ENCODE measurements around the gene HES3.

The HES3 gene

DNA sequence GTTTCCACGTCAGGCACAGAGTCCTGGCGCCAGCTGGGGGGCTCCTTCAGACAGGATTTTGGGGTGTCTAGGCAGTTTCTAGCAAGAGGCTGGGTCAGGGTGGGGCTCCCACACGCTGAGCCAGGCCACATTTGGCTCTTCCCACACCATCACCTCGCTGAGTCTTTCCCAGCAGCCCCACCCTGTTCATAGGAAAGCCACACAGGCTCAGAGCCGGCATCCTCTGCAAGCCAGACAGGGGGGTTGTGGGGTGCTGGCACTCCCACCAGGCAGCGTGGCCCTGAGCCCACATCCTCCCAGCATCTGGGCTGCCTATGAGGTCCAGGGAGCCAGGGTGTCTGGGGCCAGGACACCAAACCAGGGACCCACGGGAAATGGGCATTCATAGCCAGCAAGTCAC, 19.7 kb downstream of the HES3 start:
- no peak for DNase-seq (ENCODE audit: low spot score)

DNA sequence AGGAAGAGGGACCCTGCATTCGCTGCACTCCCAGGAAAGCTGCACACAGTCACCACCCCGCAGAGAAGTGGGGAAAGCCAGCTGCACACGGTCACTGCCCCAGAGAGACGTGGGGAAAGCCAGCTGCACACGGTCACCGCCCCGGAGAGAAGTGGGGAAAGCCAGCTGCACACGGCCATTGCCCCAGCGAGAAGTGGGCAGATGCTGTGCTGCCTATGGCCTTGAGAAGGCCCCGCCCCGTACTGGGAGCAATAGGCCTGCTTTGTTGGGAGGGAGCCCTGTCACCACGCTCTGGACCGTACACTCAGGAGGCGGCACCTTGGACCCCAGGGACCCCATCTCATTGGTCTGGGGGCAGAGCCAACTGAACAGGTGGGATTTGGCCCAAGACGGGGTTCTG, 21.2 kb downstream of the HES3 start:
- no peak for DNase-seq (ENCODE audit: low spot score)

DNA sequence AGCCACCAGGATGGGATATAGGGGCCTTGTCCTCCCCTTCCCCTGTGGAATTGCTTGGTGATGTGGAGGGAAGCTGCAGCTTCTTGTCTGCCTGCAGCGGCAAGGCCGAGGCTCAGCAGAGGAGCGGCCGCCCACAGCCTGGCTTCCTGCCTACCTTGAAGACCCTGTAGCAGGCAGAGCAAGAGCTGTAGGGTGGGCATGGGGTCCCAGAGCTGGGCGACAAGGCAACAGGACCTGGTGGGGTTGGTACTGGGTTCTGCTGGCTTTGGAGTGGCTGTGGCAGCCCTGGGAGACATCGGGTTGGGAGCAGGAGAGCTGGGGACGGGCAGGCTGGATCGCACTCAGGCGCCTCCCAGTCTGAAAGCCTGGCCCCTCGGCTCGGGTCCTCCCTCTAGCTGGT, 22.7 kb downstream of the HES3 start:
- DNase-seq (ENCODE audit: low spot score), result no peak

DNA sequence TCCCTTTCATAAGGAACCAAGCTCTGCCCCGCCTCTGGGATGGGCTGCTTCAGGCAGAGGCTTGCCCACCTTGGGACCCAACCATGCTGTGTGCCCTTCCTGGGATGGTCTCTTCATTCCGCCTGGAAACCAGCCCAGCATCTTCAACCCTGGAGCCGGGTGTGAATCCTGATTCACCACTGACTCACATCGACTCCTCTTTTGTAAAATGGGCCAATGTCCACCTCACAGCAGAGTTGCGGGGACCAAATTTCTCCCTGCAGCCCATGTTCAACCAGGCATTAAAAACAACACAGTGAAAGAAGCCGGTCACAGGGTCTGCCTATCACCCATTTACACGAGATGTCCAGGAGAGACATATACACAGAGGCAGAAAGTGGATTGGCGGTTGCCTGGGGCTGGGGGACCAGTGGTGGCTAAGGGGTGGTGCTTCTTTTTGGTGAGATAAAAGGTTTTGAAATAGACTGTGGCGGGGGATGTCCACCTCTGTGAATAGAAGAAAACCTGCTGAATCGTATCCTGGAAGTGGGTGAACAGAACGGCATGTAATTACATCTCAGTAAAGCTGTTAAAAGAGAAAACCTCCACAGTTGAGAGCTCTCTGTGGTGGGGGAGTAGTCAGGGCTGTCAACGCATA, 23.8 kb downstream of the HES3 start:
- DNase-seq (ENCODE audit: low spot score), result no peak

DNA sequence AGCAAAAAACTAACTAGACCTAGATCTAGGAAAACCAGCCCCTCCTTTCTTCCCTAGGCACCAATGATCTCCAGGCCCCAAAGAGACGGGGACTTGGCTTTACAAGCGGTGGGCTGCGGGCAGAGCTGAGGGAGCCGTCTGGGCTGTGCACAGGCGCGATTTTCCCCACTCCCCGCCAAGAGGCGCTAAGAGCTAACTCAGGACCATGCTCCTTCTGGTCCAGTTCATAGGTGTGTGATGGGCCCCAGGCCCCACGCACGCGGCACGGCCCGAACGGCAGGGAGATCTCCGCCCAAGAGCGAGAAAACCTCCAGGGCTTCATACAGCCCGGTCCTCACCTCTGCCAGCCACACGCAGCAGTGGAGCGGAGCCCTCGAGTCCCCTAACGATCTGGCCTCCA, 24.4 kb downstream of the HES3 start:
- DNase-seq (ENCODE audit: low spot score), result no peak

DNA sequence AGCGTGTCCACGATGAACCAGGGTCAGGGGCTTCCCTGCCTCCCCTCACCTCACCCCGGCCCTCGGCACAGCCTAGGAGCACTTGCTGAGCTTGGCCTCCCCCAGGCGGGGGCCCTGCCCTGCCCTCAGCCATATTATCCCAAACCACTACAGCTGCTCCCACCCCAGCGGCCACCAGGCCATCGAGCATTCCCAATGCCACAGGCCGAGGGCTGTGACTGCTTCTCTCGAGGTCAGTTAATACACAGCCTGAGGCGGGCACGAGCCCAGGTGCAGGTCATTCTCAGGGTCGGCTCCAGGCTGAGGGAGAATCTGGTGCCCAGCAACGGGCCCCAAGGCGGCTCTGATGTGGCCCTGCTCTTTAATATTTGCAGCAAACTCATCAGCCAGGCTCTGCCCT, 25.3 kb downstream of the HES3 start:
- no peak for DNase-seq (ENCODE audit: low spot score)

DNA sequence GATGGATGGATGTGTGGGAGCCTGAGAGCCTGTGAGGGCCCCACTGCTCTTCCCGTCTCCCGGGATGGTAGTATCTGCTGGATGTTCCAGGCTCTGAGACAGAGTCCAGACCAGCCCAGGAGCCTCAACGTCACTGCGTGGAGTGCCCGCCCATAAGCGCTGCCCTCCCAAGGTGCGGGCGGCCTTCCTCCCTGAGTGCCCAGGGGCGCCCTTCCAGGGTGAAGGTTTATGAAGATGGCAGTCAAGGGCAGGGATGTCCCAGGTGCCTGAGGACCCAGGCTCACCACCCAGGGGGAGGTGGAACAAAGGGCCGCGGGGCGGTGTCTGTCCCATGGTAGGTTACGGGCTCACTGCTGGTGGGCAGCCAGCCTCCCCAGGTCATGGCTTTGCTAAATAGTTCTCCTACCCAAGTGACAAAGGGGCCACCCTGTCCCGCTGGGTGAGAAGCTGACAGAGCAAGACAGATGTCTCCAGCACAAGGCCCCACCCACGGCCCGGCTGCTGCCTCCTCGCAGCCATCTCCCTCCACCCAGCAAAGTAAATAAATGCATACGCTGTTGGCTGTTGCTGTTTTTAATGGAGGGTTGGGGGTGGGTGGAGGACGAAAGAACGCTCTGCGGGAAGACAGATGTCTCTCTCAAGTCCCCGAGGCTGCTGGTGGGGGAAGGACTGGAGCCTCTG, 25.9 kb downstream of the HES3 start:
- no peak for DNase-seq (ENCODE audit: low spot score)

DNA sequence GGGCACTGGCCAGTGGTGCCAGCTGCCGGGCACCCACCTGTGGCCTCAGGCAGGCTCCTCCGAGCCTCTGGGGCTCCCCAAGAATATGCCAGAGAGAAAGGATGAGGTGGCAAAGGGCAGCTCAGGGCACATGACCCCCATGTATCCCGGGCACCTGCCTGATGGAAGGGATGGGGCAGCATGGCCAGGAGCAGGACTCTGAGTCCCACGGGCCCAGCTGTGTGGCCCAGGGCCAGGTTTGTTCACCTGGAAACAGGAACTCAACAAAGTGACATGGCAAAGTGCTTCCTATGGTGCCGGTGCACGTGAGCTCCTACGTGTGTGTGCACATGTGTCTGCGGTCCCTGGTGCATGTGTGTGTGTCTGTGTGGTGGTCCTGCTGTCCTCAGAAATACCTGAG, 26.4 kb downstream of the HES3 start:
- no peak for DNase-seq (ENCODE audit: low spot score)

DNA sequence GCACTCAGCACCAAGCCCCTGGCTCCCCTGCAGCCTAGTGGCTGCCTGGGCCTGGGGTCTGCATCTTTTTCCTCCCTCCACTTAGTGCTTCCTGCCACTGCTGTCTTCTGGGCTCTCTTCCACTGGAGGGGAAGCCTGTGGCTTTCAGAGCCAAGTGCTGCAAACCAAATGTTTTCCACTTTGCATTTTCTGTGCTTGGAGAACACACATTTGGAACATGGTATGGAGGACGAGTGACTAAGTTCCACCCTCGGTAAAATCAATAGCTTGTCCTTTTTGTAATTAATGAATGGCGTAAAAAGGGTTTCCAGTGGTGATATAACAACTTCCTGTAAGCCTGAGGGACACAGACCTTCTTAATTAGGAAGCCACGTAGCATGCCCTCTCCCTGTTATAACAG, 27.0 kb downstream of the HES3 start:
- no peak for DNase-seq (ENCODE audit: low spot score)

DNA sequence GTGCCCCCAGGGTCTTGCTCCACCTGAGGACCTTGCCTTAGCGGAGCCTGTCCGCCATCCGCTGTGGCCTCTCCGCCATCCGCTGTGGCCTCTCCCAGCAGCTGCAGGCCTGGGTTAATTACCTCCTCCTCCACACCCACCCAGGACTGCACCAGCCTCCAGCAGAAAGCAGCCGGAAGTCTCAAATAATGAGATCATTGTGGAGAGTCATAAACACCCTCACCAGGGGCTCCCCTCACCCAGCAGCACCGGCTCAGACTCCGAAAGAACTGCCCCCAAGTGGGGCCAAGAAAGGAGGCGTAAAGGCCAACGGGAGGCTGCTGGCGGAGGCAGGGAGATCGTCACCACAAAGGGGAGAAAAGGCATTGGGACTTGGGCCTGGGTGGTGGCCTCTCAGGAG, 27.6 kb downstream of the HES3 start:
- no peak for DNase-seq (ENCODE audit: low spot score)

DNA sequence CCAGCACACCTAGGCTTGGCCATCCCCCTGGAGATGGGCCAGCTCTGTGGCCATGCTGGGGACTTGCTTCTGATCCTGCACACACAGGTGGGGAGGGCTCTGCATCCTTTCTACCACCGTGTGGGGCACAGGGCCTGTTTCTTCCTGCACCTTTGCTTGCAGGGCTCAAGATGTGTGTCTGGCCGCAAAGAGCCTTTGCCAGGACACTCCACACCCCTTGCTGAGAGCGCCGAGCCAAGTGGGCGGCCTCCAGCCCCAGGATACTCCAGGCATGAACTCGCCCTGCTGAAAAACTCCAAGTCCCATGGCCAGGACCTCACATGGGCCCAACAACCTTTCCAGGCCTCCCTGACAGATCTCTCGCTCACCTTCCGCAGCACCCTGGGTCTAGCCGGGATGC, 28.5 kb downstream of the HES3 start:
- DNase-seq (ENCODE audit: low spot score), result no peak

DNA sequence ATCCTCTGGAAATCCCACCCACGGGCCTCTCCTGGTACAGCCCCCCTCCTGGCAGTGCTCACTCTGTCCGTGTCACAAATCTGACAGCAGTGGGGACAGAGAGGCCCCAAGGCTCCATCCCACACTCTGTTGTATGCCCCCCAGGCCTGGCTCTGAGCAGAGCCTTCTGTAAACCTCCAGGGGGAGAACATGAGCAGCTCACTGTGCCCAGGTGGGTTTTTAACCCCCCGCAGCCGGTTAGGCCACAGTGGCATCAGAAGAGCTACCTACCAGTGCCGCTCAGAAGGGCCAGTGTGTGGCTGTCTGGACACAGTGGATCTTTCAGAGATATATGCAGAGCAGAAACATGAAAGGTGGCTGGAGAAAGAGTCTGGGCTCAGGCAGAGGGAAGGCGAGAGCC, 28.9 kb downstream of the HES3 start:
- DNase-seq (ENCODE audit: low spot score), result no peak

DNA sequence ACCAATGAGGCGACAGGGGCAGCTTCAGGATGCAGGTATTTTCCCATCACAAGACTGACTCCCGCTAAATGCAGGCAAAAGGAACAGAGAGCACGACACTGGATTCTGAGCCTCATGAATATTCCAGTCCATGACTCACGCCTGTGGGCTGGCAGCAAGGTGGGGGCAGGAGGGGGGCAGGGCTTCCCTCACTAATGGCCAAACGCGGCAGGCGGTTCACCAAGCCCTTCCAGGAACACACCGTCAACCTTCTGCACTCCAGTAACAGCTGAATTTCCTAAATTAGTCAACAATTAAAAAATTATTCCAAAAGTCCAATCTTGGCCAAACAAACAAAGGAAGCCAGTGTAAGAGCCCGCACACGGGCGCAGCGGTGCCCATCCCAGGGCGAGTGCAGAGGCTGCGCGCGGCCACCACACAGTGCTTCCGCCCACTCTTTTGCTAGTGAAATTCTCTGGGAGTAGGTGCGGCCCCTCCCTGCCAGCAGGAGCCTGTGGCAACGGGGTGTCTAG, 29.5 kb downstream of the HES3 start:
- DNase-seq (ENCODE audit: low spot score), result peak; percentile 48

DNA sequence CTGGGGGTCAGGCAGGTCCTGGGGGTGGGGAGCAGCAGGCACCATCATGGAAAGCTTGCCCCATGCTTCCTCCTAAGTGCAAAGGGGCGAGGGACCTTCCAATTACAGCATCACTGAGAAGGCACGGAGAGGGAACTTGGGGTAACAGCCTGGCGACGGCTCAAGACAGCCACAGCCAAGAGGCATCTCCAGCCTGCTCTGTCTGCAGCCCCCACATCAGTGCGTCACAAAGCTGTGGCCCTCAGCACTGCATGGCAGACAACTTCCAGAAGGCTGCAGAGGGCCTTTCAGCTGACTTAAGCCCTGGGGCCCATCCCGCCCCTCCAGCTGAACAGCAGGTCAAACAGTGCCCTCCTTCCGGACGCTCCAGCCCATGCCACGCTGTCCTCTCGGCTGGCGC, 30.1 kb downstream of the HES3 start:
- DNase-seq (ENCODE audit: low spot score), result no peak

DNA sequence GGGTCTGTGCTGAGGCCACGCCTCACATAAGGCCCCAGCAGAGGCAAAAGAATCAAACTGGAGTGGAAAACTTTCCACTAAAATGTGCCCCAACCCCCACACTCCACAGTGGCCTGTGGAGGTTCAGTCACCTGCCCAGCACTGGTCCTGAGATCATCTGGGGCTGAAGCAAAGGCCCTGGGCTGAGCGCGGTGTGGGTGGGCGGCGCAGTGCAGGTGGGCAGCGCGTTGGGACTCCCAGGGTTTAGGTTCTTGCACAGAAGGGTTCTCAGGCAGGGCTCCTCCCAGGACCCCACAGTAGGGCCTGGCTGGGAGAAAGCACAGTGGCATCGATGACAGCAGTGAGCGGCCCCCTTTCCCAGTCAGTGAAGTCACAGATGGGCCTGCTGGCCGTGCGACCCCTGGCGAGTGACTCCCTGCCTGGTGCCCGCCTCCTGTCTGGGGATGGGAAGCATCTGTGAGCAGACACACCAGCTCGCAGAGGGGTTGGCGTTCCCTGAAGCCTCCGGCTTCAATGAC, 30.7 kb downstream of the HES3 start:
- DNase-seq (ENCODE audit: low spot score), result no peak

DNA sequence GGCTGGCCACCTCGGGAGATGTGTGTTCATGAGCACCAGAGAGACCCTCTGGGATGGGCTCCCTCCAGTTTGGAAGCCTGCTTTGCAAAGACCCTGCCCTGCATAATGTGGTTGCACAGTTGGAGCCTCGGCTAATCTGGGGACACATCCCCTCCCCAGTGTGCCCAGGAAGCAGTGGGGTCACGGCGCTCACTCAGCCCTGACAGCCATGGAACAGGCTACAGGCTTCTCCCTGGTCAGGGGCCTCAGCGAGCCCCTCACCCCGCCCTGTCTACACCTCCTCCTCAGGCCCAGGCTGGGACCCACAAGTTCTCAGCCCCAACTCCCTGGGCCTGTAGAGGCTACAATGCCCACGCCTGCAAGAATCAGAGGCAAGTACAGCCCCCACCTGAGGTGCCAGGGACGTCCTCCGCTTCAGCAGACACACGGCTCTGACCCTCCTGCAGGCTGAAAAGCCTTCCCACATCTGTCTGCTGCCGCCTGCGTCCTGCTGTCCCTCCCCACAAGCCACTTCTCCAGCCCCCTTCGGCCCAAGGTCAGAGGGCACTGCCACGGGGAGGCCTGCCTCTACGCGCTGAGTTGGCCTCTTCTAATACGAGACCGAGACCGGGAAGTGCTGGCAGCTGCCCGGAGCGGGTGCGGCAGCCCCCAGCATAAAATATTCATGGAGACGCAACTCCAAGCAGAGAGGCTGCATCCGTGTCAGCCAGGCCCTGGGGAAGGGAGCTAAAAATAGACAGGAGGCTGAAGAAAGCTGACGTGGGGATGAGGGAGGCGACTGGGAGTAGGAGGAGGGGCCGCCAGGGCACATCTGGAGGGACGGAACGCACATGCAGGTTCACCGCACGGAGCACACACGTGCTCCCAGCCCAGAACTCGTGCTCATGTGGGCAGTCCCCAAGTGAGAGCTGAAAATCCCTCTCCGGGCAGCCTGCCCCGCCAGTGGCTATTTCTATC, 32.1 kb downstream of the HES3 start:
- DNase-seq (ENCODE audit: low spot score), result peak; percentile 26

DNA sequence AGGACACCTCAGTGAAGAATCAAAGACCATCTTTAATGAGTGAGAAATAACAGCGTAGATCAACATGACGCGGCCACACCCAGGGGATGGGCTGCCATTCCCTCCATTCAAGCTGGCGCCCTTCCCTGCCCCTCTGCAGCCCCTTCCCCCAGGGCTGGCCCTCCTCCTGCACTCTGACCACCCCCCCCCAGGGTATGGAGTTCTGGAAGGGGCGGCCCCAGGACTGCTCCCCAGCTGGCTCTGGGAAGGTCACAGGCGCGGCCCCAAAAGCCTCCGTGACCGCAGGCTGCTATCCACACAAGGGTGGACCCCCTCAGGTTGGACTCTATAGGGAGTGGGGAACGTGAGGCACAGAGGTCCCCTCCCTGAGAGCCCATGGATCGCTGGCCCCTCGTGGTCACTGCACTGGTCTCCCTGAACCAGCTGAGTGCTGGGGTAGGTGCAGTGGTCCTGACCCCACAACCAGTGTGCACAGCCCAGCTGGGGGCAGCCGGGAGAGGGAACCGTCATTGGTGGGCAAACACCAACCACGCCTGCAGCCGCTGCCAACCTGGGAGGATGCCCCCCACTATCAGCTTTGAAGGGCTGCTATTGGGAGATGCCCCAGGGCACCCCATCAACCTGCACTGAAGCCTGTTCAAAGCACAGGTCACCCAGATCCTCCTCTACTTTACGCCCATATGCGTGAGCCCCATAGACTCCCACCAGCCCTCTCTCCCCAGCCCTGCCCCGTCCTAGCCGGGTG, 33.0 kb downstream of the HES3 start:
- no peak for DNase-seq (ENCODE audit: low spot score)

DNA sequence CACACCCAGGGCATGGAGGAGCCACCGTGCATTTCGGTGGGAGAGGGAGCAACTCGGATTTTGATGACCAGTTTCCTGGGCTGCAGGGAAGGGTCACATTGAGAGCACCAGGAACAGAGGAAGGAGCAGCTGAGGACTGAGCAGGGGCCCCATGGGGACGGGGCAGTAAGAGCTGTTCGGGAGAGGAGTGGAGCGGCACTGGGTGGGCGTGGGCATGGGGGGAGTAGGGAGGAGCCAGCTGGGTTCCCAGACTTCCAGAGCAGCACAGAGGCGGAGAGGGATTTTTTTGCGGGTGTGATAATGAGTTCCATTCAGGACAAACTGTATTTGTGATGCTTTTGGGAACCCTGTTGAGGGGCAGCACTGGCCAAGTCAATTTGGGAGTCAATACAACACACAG, 34.3 kb downstream of the HES3 start:
- DNase-seq (ENCODE audit: low spot score), result no peak

DNA sequence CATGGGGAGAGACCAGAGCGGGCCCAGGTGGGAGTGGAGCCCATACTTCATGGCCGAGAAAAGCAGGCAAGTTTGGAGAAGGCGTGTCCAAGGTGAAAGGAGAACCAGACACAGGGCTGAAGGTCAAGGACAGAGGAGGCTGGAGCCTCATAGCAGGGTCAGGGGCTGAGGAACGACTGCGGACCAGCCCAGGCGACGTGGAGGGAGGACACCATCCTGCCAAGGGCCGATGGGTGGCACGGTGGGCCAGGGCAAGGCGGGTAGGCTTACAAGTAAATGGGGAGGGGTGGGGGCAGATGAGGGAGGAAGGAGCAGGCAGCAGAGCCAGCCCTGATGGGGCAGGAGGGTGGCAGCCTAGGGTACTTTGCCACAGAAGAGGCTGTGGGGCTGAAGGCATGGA, 35.1 kb downstream of the HES3 start:
- DNase-seq (ENCODE audit: low spot score), result no peak

DNA sequence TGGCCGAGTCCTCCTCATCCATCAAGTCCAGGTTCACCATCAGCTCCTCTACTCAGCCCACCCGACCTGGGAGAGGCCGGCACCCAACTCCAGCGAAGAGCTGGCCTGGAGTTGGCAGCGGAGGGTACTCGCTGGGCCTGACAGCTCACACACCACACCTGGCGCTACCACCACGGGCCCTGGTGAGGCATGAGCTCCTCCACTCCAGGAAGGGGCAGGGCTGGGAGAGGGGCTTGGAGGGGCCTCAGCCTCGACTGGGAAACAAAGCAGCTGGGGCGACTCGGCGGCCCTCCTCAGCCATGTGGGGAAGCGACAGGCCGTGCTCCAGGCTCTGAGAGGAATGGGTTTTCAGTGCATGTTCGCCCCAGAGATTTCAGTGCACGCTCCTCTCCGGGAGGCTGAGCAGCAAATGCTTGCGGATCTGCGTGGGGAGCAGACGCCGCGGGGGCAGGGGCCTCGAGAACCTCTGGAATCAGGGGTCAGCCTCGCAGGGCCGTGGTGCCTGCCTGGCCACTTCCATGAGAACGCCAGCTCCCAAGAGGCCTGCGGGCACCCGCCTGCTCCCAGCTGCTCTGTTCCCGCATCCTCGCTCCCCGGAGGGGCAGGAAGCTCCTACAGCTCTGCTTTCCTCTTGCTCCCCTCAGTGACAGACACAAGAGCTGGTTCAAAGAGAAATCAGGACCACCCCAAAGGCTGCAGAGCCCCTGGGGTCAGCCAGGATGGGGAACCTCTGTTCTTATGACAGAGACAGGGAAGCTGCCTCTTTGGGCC, 35.8 kb downstream of the HES3 start:
- DNase-seq (ENCODE audit: low spot score), result no peak

Data from pons (tissue), 1 donor.